MM.1S (cell line): Measurements from ENCODE around the gene FRY.

Experiments used
- DNase-seq: peaks from one replicate; pipeline ENCODE4 v3.0.0-alpha.2; 2015
- H2AFZ ChIP-seq: fragments of 300-600 bp; sonication (generic); 2 replicates; pipeline ENCODE4 v1.6.0; 2016; ENCODE audit warnings: antibody characterized with exemption, low read length
- H3F3A ChIP-seq: fragments of 300-600 bp; sonication (generic); 2 replicates; pipeline ENCODE4 v1.6.1; 2016; ENCODE audit warnings: mild to moderate bottlenecking, antibody characterized with exemption, low read length, moderate library complexity, mixed read lengths; ENCODE audit not compliant: insufficient read depth
- H3K27ac ChIP-seq: fragments of 300-600 bp; sonication (generic); 2 replicates; pipeline ENCODE4 v1.5.1; 2016; ENCODE audit warnings: mild to moderate bottlenecking, low read length
- H3K27me3 ChIP-seq: fragments of 300-600 bp; sonication (generic); replicated peaks from 2 replicates; pipeline ENCODE4 v1.6.0; 2016; ENCODE audit warnings: low read length; ENCODE audit not compliant: insufficient read depth
- H3K36me3 ChIP-seq: fragments of 300-600 bp; sonication (generic); replicated peaks from 2 replicates; pipeline ENCODE4 v1.6.1; 2016; ENCODE audit warnings: mild to moderate bottlenecking, low read length, mixed read lengths; ENCODE audit not compliant: insufficient read depth
- H3K4me1 ChIP-seq: fragments of 300-600 bp; sonication (generic); 2 replicates; pipeline ENCODE4 v1.6.1; 2016; ENCODE audit warnings: low read length, mixed read lengths
- H3K4me2 ChIP-seq: fragments of 300-600 bp; sonication (generic); 2 replicates; pipeline ENCODE4 v1.6.0; 2016; ENCODE audit warnings: low read depth, low read length
- H3K4me3 ChIP-seq: fragments of 300-600 bp; sonication (generic); 2 replicates; pipeline ENCODE4 v1.5.1; 2016; ENCODE audit warnings: low read length, mixed read lengths
- H3K79me2 ChIP-seq: fragments of 300-600 bp; sonication (generic); 2 replicates; pipeline ENCODE4 v1.6.1; 2016; ENCODE audit warnings: mixed run types, low read length, mixed read lengths
- H3K9ac ChIP-seq: fragments of 300-600 bp; sonication (generic); 2 replicates; pipeline ENCODE4 v1.6.1; 2016; ENCODE audit warnings: low read length, mixed read lengths
- H3K9me2 ChIP-seq: fragments of 300-600 bp; sonication (generic); replicated peaks from 2 replicates; pipeline ENCODE4 v1.6.1; 2016; ENCODE audit warnings: mild to moderate bottlenecking, low read length, mixed read lengths; ENCODE audit not compliant: insufficient read depth
- H3K9me3 ChIP-seq: fragments of 300-600 bp; sonication (generic); replicated peaks from 2 replicates; pipeline ENCODE4 v1.6.1; 2016; ENCODE audit warnings: mild to moderate bottlenecking, low read length, mixed read lengths; ENCODE audit not compliant: insufficient read depth
- H4K20me1 ChIP-seq: fragments of 300-600 bp; sonication (generic); 2 replicates; pipeline ENCODE4 v1.6.1; 2016; ENCODE audit warnings: mild to moderate bottlenecking, low read length, moderate library complexity, mixed read lengths; ENCODE audit not compliant: insufficient read depth
- EZH2 ChIP-seq: fragments of 300-600 bp; sonication (generic); optimal IDR thresholded peaks from 2 replicates; pipeline ENCODE3; 2017; ENCODE audit warnings: low read depth, mild to moderate bottlenecking, antibody characterized with exemption, low read length, mixed read lengths
- EZH2phosphoT487 ChIP-seq: fragments of 300-600 bp; sonication (generic); IDR thresholded peaks from 2 replicates; pipeline ENCODE4 v1.6.1; 2018; ENCODE audit warnings: antibody characterized with exemption, low read length
- TF ChIP-seq, protein P1 (sequence below): fragments of 300-600 bp; sonication (generic); IDR thresholded peaks from 2 replicates; pipeline ENCODE4 v1.5.1; 2016; ENCODE audit warnings: antibody characterized with exemption, low read length, mixed read lengths

The FRY gene

DNA sequence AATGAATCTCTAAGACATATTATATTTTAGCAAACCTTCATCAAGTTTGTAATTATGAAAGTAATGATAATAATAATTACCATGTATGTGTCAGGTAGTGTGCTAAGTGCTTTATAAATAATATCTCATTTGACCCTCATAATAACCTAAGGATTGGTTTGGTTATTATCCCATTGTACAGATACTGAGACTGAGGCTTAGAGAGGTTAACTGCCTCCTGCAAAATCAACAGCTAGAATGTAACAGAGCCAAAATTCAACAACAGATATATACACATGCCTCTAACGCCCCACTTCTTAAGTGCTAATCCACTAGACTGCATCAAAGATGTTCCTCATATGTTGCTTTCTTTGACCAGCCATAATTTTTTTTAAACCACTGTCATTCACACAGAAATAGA is 142.8 kb downstream of the FRY start:
- Histone ChIP-seq H3K4me3 (no peak overlapping the region), H3K4me2 (no peak overlapping the region), H3K36me3 (no peaks in the 10 kb centered on the region), H3K9ac (no peak overlapping the region), H3K79me2 (no peaks in the 10 kb centered on the region), H3K27me3 (no peaks in the 10 kb centered on the region), H2AFZ (no peak overlapping the region), H3F3A (no peaks in the 10 kb centered on the region), H3K9me3 (no peaks in the 10 kb centered on the region), H4K20me1 (no peaks in the 10 kb centered on the region), H3K27ac (no peak overlapping the region), H3K9me2 (no peaks in the 10 kb centered on the region), H3K4me1 (no peaks in the 10 kb centered on the region)
- DNase-seq: no peak
- TF ChIP-seq EZH2phosphoT487: no peak
- TF ChIP-seq EZH2: no peak
- TF ChIP-seq, protein P1, sequence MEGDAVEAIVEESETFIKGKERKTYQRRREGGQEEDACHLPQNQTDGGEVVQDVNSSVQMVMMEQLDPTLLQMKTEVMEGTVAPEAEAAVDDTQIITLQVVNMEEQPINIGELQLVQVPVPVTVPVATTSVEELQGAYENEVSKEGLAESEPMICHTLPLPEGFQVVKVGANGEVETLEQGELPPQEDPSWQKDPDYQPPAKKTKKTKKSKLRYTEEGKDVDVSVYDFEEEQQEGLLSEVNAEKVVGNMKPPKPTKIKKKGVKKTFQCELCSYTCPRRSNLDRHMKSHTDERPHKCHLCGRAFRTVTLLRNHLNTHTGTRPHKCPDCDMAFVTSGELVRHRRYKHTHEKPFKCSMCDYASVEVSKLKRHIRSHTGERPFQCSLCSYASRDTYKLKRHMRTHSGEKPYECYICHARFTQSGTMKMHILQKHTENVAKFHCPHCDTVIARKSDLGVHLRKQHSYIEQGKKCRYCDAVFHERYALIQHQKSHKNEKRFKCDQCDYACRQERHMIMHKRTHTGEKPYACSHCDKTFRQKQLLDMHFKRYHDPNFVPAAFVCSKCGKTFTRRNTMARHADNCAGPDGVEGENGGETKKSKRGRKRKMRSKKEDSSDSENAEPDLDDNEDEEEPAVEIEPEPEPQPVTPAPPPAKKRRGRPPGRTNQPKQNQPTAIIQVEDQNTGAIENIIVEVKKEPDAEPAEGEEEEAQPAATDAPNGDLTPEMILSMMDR: no peak

DNA sequence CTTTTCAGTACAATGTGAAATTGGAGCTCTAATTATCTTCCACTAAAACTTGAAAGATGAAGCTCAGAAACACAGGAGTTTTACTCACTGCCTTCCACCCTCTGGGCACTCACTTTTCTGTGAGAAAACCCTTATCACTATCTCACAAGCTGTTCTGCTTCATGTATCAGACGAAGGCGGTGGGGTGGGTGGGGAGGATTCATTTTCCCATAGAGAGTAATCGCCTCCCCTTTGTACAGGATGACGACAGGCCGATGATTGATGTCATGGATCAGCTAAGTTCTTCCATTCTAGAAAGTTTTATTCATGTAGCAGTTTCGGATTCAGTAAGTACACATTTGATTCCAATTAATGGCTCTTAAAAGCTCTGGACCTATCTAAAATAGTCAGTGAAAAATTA is 143.7 kb downstream of the FRY start:
- no peak overlapping the region for H3K27ac ChIP-seq

DNA sequence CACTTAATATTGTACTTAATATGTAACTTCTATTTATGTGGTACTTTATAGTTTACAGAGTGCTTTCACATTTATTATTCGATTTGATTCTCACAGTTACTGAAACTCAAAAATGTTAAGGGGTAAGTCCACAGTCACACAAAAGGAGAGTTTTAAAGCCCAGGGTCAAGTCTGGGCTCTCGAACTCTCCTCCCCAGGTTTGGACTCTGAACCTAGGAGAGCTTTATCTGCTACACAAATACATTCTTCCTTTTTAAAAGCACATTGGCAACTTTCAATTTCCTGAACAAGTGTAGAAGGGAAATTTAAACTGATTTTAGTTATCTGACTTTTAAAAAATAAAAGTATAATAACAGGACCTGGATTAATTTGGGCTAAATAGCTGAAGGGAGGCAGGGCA is 144.4 kb downstream of the FRY start:
- no peak for DNase-seq
- no peaks in the 10 kb centered on the region for H3K9me3 ChIP-seq
- no peak overlapping the region for H3K9ac ChIP-seq
- TF ChIP-seq, protein P1: no peak
- TF ChIP-seq EZH2phosphoT487: no peak
- H4K20me1 ChIP-seq: no peaks in the 10 kb centered on the region
- no peak overlapping the region for H3K4me2 ChIP-seq
- H2AFZ ChIP-seq: no peak overlapping the region
- H3K79me2 ChIP-seq: no peaks in the 10 kb centered on the region
- H3F3A ChIP-seq: no peaks in the 10 kb centered on the region
- H3K4me3 ChIP-seq: no peak overlapping the region
- H3K27me3 ChIP-seq: no peaks in the 10 kb centered on the region
- no peaks in the 10 kb centered on the region for H3K9me2 ChIP-seq
- no peak overlapping the region for H3K27ac ChIP-seq
- no peaks in the 10 kb centered on the region for H3K4me1 ChIP-seq
- no peaks in the 10 kb centered on the region for H3K36me3 ChIP-seq

More for the DNA sequence above, 143.7 kb downstream of the FRY start:
- Histone ChIP-seq H3K4me3 (no peak overlapping the region), H2AFZ (no peak overlapping the region), H3K27me3 (no peaks in the 10 kb centered on the region), H3F3A (no peaks in the 10 kb centered on the region), H3K9ac (no peak overlapping the region), H3K79me2 (no peaks in the 10 kb centered on the region), H3K4me1 (no peaks in the 10 kb centered on the region), H3K9me3 (no peaks in the 10 kb centered on the region), H3K4me2 (no peak overlapping the region), H3K9me2 (no peaks in the 10 kb centered on the region), H3K36me3 (no peaks in the 10 kb centered on the region), H4K20me1 (no peaks in the 10 kb centered on the region)
- DNase-seq: no peak
- TF ChIP-seq EZH2phosphoT487 (no peak), EZH2 (no peak)
- TF ChIP-seq, protein P1: no peak

DNA sequence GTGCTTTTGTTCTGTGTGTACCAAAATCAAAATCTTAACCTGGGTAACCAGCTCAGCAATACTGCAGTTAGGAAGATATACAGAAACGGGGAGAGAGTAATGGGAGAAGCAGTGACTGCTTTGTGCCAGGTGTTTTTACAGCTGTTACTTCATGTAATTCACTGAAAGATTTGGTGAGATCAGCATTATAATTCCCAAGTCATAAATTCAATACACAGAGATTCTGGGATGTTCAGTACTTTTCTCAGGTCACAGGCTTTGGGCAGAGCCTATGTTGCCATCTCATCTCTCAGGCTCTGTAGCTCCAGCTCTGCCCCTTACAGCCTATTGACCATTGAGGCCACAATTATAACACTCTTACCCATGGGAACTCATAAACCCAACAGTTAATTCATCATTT is 145.1 kb downstream of the FRY start:
- no peaks in the 10 kb centered on the region for H3K36me3 ChIP-seq
- no peak overlapping the region for H2AFZ ChIP-seq
- no peak overlapping the region for H3K4me2 ChIP-seq
- H3F3A ChIP-seq: no peaks in the 10 kb centered on the region
- no peaks in the 10 kb centered on the region for H3K4me1 ChIP-seq
- H3K9me2 ChIP-seq: no peaks in the 10 kb centered on the region
- H3K9me3 ChIP-seq: no peaks in the 10 kb centered on the region
- DNase-seq: no peak
- H3K9ac ChIP-seq: no peak overlapping the region
- no peaks in the 10 kb centered on the region for H3K27me3 ChIP-seq
- no peak overlapping the region for H3K27ac ChIP-seq
- no peaks in the 10 kb centered on the region for H4K20me1 ChIP-seq
- no peaks in the 10 kb centered on the region for H3K79me2 ChIP-seq
- H3K4me3 ChIP-seq: no peak overlapping the region
- TF ChIP-seq EZH2phosphoT487: no peak
- no peak for TF ChIP-seq EZH2
- TF ChIP-seq, protein P1: no peak
